Muscle of arm (tissue), 12 donors: Measurements from ENCODE around the gene IL31RA. TPM values are rescaled to one million over a fixed set of nuclear protein-coding genes. Genes with fewer than 3 reads are reported as not detected.

ENCODE experiments used
- DNase-seq: peaks from one replicate; pipeline ENCODE4 v3.0.0-alpha.2; 2013
- polyA plus RNA-seq, 12 donors: library from polyadenylated mRNA; unstranded; fragments of 120-200 nt; gene quantifications; one replicate each; pipeline ENCODE4 v1.2.1, GENCODE V29; 2013; ENCODE audit not compliant: insufficient read length in 12 of 12

IL31RA gene
- polyA plus RNA-seq, 12 donors, result 0.45 to 2.3 (median 0.99) TPM; not detected in 2

DNA sequence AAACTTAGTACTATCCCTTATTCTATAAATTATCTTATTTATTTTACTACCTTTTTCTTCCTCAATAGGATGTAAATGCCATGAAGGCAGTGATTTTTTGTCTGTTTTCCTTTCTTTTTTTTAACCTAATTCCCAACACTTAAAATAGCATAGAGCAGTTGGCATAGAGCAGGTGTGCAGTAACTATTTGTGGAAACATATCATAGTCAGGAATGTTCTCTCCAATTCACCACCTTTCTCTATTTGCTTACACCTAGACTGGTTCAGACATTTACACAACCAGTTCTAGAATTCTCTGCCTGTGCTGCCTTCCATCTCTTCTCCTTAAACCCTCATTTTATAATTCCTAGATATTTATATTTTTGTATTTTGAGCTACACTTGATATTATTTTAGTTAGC is 49.6 kb downstream of the IL31RA start:
- DNase-seq, result no peak

DNA sequence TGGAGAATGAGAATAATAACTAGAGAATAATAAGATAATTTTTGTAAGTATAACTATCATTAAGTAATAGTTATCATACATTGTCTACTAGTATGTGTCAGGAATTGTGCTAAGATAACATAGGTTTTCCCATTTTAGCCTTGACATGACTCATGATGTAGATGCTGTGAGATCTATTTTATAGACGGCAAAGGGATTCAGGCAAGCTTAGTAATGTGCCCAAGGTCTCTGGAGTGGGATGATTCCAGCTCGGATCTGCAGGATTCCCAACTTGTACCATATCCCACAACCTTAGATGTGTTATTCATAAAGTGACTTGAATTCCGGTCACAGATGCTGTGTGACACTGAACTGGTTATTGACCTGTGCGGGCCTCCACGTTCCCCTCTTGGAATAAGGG is 51.5 kb downstream of the IL31RA start:
- DNase-seq, result no peak

DNA sequence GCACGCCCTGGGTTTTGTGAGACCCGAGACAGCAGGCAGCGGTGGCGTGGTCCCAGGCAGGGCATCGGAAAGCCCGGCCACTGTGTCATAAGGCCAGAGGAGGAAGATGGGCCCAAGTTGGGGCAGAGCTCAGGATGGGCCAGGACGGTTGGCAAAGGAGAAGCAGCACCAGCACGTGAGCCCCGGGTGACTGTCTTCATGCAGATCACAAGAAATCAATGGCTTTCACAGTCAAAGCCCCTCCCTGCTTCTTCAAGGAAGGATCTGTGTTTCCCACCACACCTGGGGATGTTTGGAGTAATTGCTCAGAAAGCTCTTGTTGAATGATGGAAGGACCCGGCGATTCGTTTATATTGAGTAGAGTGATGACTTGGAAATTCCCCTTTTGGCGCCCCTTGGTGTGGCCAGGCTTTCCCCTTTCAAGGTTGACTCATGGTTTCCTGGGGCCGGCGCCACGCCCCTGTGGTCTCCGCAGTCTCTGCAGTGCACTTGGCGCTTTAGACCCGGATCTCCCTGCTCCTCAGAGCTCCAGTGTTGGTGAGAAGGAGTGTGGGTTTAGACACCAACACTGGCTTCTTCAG is 52.1 kb downstream of the IL31RA start:
- no peak for DNase-seq

DNA sequence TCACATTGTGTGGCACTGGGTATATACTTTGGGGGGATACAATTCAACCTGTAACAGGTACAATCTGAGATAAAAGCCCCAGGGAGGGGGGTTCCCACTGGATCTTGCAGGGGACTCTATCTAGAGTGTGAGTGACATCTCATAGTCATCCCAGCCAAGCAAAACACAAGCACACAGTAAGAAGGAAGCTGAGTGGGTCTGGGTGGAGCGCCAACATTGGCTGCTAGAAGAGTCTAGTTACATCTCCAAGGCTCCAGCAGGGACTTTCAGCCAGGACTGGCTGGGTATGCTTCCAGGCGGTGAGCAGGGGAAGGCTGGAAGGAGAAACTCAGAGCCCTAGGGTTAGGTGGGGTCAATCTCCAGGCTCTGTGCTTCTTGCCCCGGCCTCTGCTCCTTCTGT is 53.0 kb downstream of the IL31RA start:
- no peak for DNase-seq

DNA sequence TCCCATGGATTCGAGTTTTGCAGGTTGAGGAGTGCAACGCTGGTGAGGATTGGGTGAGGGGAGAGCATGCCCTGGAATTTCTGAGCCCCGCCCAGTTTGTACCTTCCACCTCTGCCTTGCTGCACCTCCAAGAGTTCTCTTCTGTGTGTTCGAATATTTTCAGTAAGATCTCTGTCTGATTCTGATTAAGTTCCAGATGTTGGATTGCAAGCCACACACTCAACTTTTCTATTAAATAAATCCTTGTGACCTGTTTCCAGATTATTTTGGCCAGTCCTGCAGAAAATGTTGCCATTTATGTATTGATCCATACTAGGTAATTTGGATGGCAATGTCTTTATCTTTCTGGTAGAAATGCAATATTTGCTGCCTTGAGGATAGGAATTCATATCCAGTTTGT is 54.1 kb downstream of the IL31RA start:
- DNase-seq, result no peak

DNA sequence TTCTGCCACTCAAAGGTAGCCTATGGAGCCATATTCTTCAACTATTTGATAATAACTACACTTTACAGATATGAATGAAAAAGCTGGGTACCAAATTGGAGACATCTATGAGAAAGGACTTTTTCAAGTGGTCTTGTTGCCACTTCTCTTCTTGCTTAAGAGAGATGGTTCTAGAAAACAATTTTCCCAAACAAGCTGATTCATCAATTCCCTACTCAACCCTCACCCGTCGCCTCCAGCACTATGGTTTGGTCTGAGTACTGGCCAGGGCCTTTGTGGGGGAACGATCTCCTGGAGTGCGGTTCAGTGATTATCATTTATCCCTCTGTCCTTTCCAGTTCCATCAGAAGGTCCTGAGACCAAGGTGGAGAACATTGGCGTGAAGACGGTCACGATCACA is 56.8 kb downstream of the IL31RA start:
- no peak for DNase-seq

DNA sequence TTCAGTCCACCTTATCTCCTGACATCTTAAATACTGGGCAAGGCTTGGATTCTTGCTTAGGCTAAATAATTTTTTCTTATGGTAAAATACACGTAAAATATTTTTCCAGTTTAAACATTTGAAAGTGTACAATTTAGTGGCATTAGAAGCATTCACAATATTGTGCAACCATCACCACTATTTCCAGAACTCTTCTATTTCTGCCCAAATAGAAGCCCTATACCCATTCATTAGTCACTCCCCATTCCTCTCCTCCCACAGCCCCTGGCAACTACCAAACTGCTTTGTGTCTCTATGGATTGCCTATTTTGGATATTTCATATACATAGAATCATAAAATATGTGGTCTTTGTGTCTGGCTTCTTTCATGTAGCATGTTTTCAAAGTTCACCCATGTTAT is 57.6 kb downstream of the IL31RA start:
- no peak for DNase-seq

DNA sequence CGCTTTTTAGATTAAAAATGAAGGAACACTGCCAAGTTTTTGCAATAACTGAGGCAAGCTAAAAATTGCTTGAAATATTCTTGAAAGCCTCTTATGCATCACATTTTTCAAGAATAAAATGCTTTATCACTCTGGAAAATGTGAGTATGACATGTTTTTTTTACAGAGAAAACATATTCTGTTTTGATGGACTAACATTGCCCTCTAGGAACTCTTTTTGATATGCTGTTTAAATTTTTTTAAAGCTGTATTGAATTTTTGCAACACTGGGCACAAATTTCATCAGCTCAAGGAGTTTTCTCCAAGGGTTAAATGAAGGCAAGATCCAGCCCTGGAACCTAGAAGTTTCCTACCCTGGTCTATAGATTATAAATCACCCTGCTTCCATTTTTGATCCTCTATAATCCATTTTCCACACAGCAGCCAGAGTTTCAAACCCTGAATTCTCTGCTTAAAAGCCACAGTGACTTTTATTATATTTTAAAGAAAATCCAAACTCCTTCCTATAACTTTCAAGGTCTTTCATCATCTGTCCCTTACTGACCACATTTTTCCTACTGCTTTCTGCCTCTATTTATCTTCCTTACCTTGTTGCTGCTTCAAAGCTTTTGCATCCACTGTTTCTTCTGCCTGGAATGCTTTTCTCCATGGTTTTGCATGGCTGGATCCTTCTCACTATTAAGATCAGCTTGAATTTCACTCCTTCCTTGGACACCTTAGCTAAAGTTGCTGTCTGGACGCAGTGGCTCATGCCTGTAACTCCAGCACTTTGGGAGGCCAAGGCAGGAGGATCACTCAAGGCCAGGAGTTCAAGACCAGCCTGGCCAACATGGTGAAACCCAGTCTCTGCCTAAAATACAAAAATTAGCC is 60.9 kb downstream of the IL31RA start:
- DNase-seq, result no peak

DNA sequence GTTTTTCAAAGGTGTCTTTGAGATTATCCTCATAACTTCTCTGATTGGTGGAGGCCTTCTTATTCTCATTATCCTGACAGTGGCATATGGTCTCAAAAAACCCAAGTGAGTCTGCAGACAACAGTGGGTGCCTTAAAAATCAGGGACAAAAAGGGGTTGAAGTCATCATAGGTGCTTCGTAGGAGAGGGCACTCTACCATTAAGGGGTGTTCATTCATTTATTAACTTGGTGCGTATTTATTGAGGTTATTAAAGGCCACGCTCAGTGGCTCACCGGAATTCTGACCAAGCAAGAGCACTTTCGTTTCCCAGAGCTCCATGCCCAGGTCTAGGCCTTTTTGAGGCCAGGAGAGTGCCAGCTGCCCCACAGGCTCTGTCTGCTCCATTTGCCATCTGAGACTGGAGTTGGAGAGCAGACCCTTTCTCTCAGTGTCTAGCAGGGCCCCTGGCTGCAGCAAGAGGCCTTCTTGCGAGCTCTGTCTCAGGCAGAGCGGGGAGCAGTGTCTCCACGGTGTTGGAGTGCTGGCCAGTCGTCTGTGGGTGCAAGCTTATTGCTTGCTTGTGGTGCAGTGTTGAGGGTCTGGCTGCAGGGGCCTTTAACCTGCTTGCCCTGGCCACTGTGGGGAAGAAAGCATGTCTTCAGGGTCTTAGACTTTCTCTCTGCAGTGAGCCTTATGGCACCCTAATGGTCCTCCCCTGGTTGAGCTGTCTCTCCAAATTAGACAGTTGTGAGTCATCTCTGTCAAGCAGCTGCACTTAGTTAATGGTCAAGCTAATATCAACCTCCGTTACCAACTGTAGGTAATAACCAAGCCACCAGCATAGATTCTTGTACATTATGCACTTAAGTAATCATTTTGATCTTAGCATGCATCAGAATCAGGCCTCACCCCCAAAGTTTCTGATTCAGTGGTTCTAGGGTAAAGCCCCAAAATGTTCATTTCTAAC is 62.6 kb downstream of the IL31RA start:
- DNase-seq, result no peak

DNA sequence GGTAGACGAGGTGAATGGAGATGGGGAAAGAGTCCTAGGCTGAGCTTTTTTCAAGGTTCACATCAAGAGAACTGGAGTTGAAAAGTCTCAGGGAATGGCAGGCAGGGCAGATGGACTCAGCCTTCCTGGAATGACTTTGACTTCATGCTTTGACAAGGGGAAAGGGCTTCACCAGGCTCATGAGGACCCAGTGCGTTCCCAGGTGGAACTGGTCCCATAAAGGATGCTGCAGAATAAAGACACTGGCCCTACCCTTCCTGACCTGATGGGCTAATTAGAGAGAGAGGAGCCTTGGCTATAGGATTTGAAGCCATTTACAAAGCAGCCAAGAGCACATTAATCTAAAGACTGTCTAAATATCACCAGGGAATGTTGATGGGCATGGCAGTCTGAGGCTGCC is 63.8 kb downstream of the IL31RA start:
- no peak for DNase-seq

DNA sequence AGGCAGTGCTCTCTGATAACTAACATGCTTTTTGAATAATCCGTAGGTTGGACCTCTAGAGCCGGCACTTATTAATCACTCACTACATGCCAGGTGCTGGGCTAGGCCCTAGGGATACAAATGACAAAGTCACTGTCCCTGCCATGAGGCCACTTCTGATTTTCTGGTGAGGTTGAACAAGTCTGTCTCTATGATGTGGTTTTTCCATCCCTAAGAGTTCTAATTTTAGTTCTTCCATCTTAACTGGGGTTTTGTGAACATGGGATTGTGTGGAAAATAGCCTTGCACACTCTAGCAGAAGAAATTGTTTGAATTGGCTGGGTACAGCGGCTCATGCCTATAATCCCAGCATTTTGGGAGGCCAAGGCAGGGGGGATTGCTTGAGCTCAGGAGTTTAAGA is 64.6 kb downstream of the IL31RA start:
- no peak for DNase-seq

DNA sequence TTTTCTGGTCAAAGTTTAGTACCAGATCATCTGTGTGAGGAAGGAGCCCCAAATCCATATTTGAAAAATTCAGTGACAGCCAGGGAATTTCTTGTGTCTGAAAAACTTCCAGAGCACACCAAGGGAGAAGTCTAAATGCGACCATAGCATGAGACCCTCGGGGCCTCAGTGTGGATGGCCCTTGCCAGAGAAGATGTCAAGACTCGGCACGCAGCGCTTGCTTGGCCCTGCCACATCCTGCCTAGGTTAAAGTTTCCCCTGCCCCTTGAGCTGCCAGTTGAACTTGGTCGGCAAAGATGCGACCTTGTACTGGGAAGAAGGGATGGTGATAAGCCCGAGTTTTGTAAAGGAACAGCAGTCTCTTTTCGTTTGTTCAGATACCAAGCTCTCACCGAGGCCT is 65.8 kb downstream of the IL31RA start:
- DNase-seq, result no peak

DNA sequence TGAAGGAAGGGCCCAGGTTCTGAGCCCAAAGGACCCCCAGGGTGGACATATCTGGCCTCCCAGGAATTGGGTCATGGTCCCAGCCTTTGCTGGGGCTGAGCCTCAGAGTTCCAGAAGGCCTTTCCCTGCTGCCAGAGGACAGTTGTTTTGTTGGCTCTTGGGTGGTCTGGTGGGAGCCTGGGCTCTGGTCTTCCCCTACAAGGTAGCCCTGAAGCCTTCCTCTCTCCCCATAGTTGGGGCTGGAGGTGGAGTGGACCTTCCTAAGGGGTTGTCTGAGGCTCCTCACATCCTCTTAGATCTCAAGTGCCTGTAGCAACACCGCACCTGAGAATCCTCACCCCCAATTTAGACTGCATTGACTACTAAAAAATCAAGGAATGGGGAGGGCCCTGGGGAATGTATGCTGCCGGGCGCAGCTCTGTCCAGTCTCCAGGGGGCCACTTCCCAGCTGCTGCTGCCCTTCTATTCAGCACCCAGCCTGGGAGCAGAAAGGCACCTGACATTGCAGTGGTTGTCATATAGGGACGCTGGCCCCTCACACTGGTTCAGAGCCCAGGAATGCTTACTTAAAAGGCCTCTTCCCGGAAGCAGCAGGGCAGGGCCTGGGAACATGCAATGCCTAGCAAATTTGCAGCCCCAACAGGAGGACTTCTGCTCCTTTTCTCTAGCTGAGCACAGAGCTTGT is 66.4 kb downstream of the IL31RA start:
- no peak for DNase-seq

DNA sequence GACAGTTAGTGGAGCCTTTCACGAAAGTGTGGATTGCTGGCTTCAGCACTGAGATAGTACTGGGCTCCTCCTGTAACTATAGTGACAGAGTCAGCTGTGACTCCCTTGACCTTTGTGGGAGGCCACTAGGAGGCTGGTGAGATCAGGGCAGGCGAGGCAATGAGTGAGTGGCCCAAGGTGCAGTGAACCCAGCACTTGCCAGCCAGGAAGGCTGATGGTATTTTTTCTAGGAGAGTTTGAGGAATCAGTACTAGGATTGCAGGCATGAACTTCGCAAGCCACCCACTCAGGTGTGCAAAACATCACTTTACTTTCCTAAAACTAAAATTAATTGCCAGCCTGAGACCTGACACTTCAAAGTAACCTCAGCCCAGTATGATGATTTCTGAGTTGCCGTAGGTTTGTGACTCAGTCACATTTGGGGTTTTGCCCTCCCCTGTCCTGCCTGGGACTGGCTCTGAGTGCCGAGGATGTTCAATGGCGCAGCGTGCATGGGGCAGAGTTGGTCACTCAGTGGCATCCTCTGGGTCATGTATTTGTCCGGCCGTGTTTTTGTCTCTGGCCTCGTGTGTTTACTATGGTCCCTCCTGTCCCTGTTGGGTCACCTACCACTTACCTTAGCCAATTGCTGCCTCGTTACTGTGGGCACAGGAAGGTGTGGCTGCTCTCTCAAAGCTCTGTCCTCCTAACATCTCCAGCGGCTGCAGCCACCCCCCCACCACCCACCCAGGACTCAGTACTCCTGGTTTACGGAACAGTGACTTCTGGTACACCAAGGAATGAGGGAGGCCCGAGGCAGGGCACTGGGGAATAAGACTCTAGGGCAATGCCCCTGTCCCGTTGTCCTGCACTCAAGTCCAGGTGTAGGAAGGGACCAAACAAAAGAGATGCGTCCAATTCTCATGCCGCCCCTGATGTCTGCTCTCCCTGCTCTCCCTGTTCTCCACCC is 67.2 kb downstream of the IL31RA start:
- no peak for DNase-seq

DNA sequence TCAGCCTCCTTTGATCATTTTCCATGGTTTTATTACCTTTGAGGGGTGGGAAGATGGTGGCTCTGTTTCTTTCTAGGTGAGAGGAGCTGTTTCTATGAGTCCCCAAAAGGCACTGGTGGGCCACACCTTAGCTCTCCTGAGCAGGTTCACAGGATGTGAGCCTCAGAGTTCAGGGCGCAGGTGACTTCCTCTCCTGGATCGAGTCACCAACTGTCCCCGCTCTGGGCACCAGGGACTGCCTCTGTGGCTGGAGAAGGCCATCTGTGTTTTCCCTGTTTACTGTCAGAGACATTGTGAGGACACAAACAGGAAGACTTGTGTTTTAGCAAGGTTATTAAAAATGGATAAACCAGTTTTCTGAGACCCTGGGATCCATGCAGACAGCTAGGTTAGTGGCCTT is 68.5 kb downstream of the IL31RA start:
- DNase-seq, result no peak

DNA sequence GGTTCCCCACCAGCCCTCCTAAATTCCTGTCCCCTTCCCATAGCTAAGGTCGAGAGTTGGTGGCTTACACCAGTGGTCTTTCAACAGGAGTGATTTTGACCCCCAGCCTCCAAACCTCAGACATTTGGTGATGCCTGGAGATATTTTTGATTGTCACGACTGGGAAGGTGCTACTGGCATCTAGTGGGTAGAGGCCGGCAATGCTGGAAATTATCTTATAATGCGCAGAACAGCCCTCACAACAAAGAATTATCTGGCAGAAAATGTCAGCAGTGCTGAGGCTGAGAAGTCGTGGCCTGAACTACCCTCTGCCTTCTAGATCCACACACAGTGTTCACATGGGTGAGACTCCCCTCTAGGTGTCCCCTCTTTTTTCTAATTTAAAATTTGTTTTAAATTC is 69.6 kb downstream of the IL31RA start:
- no peak for DNase-seq

DNA sequence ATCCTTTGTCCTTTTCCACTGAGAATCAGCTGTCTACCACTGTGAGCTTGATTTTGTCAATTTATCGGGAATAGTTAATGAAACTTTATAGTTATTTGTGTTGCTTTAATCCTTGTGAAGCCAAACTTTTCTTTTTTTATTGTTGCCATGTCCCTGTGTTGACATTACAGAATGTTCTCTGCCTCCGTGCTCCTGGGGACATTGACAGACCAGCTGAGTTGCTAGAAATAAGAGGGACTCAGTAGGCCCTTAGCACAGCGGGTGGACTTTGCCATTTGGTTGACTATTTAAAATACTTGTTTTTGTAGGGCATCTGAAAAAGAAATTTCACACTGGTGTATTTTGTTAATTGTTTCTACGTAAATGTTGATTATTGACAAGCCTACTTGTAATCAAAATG is 70.5 kb downstream of the IL31RA start:
- DNase-seq, result no peak

DNA sequence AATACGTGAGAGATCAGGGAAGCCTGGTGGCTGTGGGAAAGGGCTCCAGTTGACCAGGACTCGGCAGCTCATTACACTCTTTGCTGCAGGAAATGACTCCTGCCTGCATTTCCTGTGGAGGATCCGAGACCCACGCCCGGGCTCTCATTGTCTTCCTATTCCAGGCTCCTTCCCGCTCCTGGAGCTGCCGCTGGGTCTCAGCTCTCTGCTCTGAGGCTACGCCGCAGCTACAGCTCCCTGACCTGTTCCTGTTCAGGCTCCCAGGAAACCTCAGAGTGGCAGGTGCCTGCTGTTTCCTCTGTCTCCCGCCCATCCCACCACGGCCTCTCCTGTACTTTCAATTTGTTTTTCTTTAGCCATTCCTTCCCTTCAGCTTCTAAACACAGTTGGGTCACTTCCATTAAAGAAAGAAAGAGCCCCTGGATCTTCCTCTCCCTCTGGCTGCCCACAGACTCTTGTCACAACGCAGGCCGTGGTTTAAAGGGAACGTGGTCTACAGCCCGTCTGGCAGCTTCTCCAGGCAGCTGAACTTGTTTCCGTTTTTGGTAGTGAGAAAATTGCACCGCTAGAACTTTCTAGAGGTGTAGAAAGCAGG is 72.1 kb downstream of the IL31RA start:
- no peak for DNase-seq

DNA sequence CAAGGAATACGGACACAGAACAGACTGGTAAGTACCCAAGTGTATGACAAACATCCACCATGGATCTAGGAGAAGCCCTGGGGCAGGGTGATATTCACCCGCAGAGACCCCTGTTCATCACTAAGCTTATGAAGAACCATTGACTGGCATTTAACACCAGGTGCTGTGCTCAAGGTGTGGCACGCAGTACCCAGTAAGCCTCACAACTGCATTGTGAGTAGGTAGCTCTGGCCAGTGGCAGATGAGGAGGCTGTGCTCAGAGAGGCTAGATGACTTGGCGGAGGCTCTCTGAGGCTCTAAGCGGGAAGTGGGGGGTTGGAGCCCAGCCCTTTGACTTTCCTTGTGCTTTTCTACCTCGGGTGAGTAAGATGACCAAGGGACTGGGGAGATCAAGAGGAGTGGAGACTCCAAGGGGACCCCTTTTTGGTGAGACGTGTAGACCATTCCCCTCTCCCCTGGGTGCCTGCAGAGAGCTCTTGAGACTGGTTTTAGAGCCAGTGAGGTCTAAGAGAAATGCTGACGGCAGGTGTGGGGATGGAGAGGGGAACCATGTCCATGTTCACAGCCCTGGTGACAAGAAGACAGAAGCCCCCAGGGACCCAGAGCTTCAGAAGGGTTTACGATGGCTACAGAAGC is 72.8 kb downstream of the IL31RA start:
- DNase-seq, result no peak

DNA sequence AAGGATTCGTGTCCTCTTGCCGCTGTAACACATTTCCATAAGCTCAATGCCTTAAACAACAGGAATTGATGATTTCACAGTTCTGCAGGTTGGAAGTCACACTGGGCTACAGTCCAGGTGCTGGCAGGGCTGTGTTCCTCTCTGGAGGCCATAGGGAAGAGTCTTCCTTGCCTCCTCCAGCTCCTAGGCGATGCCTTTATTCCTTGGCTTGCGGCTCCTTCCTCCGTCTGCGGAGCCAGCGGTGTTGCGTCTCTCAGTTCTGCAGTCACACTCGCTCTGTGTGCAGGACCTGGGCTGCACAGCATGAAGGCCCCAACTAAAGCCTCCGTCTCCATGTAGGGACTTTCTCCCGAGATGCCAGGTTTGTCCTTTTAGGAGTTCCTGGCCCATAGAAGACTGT is 73.6 kb downstream of the IL31RA start:
- DNase-seq, result no peak
